Loucy (cell line): ENCODE data around the gene HS1BP3.
A peak's percentile ranks its signal among the peaks of the same experiment; 100 is the strongest.

ENCODE experiments used
- H2AFZ ChIP-seq: fragments of 200-600 bp; sonication (generic); 2 replicates; pipeline ENCODE4 v1.6.0; 2016; ENCODE audit warnings: antibody characterized with exemption, mild to moderate bottlenecking, low read length, moderate library complexity
- H3F3A ChIP-seq: fragments of 200-600 bp; 2 replicates; pipeline ENCODE4 v1.6.0; 2016; ENCODE audit warnings: antibody characterized with exemption, low read depth, mild to moderate bottlenecking
- H3K27me3 ChIP-seq: fragments of 200-600 bp; sonication (generic); 2 replicates; pipeline ENCODE4 v1.6.1; 2014; ENCODE audit warnings: low read length, mild to moderate bottlenecking; ENCODE audit not compliant: insufficient read depth, poor library complexity, severe bottlenecking
- H3K36me3 ChIP-seq: fragments of 200-600 bp; sonication (generic); 2 replicates; pipeline ENCODE4 v1.6.1; 2016; ENCODE audit warnings: low read length; ENCODE audit not compliant: insufficient read depth
- H3K4me1 ChIP-seq: fragments of 200-600 bp; sonication (generic); 2 replicates; pipeline ENCODE4 v1.5.1; 2014; ENCODE audit warnings: low read length, mild to moderate bottlenecking; ENCODE audit not compliant: insufficient read depth, poor library complexity, severe bottlenecking
- H3K4me2 ChIP-seq: fragments of 200-600 bp; sonication (generic); 2 replicates; pipeline ENCODE4 v1.6.0; 2014; ENCODE audit warnings: antibody characterized with exemption, low read length, low read depth, mild to moderate bottlenecking; ENCODE audit not compliant: poor library complexity, severe bottlenecking
- H3K4me3 ChIP-seq: fragments of 200-600 bp; sonication (generic); 2 replicates; pipeline ENCODE4 v1.5.1; 2014; ENCODE audit warnings: low read length, mild to moderate bottlenecking, mixed read lengths; ENCODE audit not compliant: poor library complexity, severe bottlenecking
- H3K79me2 ChIP-seq: fragments of 200-600 bp; sonication (generic); 2 replicates; pipeline ENCODE4 v1.6.1; 2014; ENCODE audit warnings: low read length; ENCODE audit not compliant: insufficient read depth
- H3K9ac ChIP-seq: fragments of 200-600 bp; sonication (generic); 2 replicates; pipeline ENCODE4 v1.6.0; 2014; ENCODE audit warnings: mild to moderate bottlenecking, low read depth, low read length, moderate library complexity; ENCODE audit not compliant: poor library complexity, severe bottlenecking
- H3K9me2 ChIP-seq: fragments of 200-600 bp; sonication (generic); replicated peaks from 2 replicates; pipeline ENCODE4 v1.6.1; 2016; ENCODE audit warnings: low read depth, low read length, mixed read lengths
- H3K9me3 ChIP-seq: fragments of 200-600 bp; sonication (generic); 2 replicates; pipeline ENCODE4 v1.6.1; 2014; ENCODE audit warnings: mild to moderate bottlenecking, antibody characterized with exemption, low read length, low read depth; ENCODE audit not compliant: insufficient read depth
- H4K20me1 ChIP-seq: fragments of 200-600 bp; sonication (generic); 2 replicates; pipeline ENCODE4 v1.6.0; 2014; ENCODE audit warnings: antibody characterized with exemption, low read length, mild to moderate bottlenecking; ENCODE audit not compliant: insufficient read depth, poor library complexity, severe bottlenecking
- EZH2phosphoT487 ChIP-seq: fragments of 200-600 bp; IDR thresholded peaks from 2 replicates; pipeline ENCODE4 v1.6.1; 2018; ENCODE audit warnings: antibody characterized with exemption, mild to moderate bottlenecking, moderate library complexity, borderline replicate concordance
- TF ChIP-seq, protein P1 (sequence below): fragments of 200-600 bp; sonication (generic); conservative IDR thresholded peaks from 2 replicates; pipeline ENCODE4 v1.5.1; 2014; ENCODE audit warnings: mild to moderate bottlenecking, antibody characterized with exemption, low read length

HS1BP3 gene

DNA sequence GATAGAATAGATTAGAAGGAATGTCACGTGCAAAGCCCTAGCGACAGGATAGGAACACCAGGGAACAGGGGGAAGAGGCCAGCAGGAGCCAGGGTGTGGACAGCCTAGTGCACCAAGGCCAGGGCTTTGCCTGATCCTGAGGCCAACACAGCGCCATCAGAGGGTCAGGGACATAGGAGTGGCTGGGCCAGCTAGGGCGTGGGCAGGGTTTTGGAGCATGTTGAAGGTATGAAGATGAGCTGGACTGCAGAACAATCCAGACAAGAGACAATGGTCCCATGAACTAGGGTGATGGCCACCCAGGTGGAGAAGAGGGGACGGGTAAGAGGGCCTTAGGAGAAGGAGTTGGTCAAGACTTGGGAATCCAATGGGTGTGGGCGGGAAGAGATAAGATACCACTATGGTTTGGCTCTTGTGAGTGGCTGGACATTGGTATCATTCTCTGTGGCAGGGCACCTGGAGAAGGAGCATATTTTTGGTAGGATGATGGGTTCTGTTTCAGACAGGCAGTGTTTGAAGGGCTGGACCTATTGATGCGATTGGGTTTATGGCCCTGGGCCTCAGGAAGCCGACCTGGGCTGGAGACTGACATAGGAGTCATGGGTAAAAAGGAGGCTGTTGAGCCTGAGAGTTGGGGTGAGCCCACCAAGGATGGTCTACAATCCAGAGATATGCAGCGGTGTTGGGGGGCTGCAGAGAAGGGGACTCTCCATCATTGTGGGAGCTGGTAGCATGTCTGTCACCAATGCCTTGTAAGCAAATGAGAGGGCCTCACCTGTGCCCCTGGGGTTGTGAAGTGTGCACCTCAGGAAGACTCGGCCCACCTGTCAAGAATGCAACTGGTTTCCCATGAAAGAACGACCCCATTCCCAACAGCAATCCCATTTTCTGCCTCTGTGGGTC lies 2.0 kb upstream of the HS1BP3 start:
- no peaks in the 10 kb centered on the region for H3K36me3 ChIP-seq
- peaks cover 80% of the 10 kb centered on the region for H3K4me1 ChIP-seq
- H3K9me2 ChIP-seq, result no peaks in the 10 kb centered on the region
- H3K9me3 ChIP-seq, result no peaks in the 10 kb centered on the region
- H3K9ac ChIP-seq, result peak overlapping the region; percentile 79
- H3K4me2 ChIP-seq, result peak overlapping the region; percentile 47
- no peak overlapping the region for H2AFZ ChIP-seq
- TF ChIP-seq EZH2phosphoT487, result no peak
- TF ChIP-seq, protein P1, sequence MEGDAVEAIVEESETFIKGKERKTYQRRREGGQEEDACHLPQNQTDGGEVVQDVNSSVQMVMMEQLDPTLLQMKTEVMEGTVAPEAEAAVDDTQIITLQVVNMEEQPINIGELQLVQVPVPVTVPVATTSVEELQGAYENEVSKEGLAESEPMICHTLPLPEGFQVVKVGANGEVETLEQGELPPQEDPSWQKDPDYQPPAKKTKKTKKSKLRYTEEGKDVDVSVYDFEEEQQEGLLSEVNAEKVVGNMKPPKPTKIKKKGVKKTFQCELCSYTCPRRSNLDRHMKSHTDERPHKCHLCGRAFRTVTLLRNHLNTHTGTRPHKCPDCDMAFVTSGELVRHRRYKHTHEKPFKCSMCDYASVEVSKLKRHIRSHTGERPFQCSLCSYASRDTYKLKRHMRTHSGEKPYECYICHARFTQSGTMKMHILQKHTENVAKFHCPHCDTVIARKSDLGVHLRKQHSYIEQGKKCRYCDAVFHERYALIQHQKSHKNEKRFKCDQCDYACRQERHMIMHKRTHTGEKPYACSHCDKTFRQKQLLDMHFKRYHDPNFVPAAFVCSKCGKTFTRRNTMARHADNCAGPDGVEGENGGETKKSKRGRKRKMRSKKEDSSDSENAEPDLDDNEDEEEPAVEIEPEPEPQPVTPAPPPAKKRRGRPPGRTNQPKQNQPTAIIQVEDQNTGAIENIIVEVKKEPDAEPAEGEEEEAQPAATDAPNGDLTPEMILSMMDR, result no peak
- no peaks in the 10 kb centered on the region for H4K20me1 ChIP-seq
- no peak overlapping the region for H3K4me3 ChIP-seq
- no peaks in the 10 kb centered on the region; the same call in 1 of the 2 replicates for H3F3A ChIP-seq
- H3K79me2 ChIP-seq, result peaks cover 4% of the 10 kb centered on the region; the same call in 1 of the 2 replicates
- H3K27me3 ChIP-seq, result no peaks in the 10 kb centered on the region

DNA sequence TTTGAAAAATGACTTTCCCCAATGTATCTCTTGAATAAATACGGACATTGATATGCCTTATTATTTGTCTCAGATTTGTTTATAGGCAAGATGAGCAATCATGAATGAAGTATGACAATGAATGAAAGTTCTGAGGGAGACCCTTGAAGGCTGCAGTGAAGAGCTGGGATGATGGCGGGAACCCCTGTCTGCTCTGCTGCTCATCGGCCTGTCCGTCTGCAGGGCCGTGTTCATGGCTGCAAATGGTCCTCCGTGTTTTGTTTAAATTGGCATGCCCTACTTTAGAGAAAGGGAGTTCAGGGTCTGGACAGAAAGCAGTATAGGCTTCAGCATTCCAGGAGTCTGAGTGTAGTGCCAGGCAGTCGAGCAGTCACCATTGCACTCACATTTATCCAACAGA lies 1.2 kb upstream of the HS1BP3 start:
- H4K20me1 ChIP-seq, result no peaks in the 10 kb centered on the region
- H3K4me2 ChIP-seq, result peak overlapping the region; percentile 82
- H3K4me1 ChIP-seq, result peaks cover 78% of the 10 kb centered on the region
- no peaks in the 10 kb centered on the region for H3K27me3 ChIP-seq
- H3K36me3 ChIP-seq, result no peaks in the 10 kb centered on the region
- no peak overlapping the region for H3K4me3 ChIP-seq
- no peak overlapping the region for H2AFZ ChIP-seq
- no peaks in the 10 kb centered on the region for H3K9me3 ChIP-seq
- H3K9me2 ChIP-seq, result no peaks in the 10 kb centered on the region
- TF ChIP-seq EZH2phosphoT487, result no peak
- TF ChIP-seq, protein P1, result no peak
- no peaks in the 10 kb centered on the region; the same call in 1 of the 2 replicates for H3F3A ChIP-seq
- peaks cover 4% of the 10 kb centered on the region; the same call in 1 of the 2 replicates for H3K79me2 ChIP-seq
- peak overlapping the region; percentile 79 for H3K9ac ChIP-seq

DNA sequence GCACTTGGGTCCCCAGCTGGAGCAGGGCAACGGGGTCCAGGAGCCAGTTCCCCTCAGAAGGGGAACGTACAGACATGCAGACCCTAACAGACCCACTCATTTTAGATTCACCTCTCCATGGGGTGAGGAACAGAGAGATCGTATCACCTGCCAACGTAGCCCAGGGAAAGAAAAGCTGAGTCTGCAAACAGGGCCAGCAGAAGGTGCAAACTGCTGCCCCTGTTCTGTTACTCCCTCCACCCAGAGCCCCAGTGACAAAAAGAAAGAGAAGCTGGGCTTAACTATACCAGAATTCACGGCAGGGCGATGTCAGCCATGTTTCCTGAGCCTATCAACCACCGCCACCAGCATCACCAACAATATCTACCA lies 817 bp upstream of the HS1BP3 start:
- peaks cover 78% of the 10 kb centered on the region for H3K4me1 ChIP-seq
- H3K9me2 ChIP-seq, result no peaks in the 10 kb centered on the region
- H3K36me3 ChIP-seq, result no peaks in the 10 kb centered on the region
- no peaks in the 10 kb centered on the region for H4K20me1 ChIP-seq
- H3F3A ChIP-seq, result no peaks in the 10 kb centered on the region; the same call in 1 of the 2 replicates
- peaks cover 4% of the 10 kb centered on the region; the same call in 1 of the 2 replicates for H3K79me2 ChIP-seq
- H2AFZ ChIP-seq, result no peak overlapping the region
- TF ChIP-seq EZH2phosphoT487, result no peak
- peak overlapping the region; percentile 82 for H3K4me2 ChIP-seq
- no peaks in the 10 kb centered on the region for H3K27me3 ChIP-seq
- no peaks in the 10 kb centered on the region for H3K9me3 ChIP-seq
- H3K9ac ChIP-seq, result peak overlapping the region; percentile 79
- peak overlapping the region; percentile 95 for H3K4me3 ChIP-seq
